Kidney (tissue), 22 donors: ENCODE data around the gene GAMT. TPM values are rescaled to one million over a fixed set of nuclear protein-coding genes. Genes with fewer than 3 reads are reported as not detected.

Experiments
- DNase-seq, 5 donors: peaks; one replicate each; pipeline ENCODE4 v3.0.0-alpha.2; 2013 to 2020
- FAIRE-seq: peaks from 2 replicates; lab custom pipeline; 2012; peaks lifted over from hg19 to GRCh38; lab: Jason Lieb, UNC
- H3K27ac ChIP-seq, 2 donors: one replicate each; pipeline ENCODE4 v1.7.0; 2013; ENCODE audit warnings: low read depth in 2 of 2, low read length in 2 of 2, inconsistent platforms in 1 of 2
- H3K27me3 ChIP-seq: one replicate; pipeline ENCODE4 v1.7.1; 2013; ENCODE audit warnings: low read length, inconsistent platforms; ENCODE audit not compliant: control insufficient read depth, insufficient read depth
- H3K36me3 ChIP-seq, 3 donors: one replicate each; pipeline versions ENCODE4 v1.7.0 to v1.7.1; 2013; ENCODE audit warnings: low read length in 3 of 3, control low read depth in 1 of 3, inconsistent platforms in 1 of 3; ENCODE audit not compliant: insufficient read depth in 3 of 3, control insufficient read depth in 2 of 3
- H3K4me1 ChIP-seq, 3 donors: one replicate each; pipeline versions ENCODE4 v1.7.0 to v1.7.1; 2013; ENCODE audit warnings: low read length in 3 of 3, inconsistent platforms in 1 of 3, low read depth in 1 of 3; ENCODE audit not compliant: control insufficient read depth in 2 of 3, insufficient read depth in 2 of 3
- H3K4me3 ChIP-seq, 3 donors: one replicate each; pipeline versions ENCODE4 v1.7.0 to v1.8.1; 2013; ENCODE audit warnings: low read length in 3 of 3, control low read depth in 1 of 3, inconsistent platforms in 1 of 3
- H3K9ac ChIP-seq, 3 donors: one replicate each; pipeline versions ENCODE4 v1.7.0 to v1.7.1; 2013; ENCODE audit warnings: low read length in 3 of 3, control low read depth in 1 of 3, inconsistent platforms in 1 of 3
- H3K9me3 ChIP-seq, 3 donors: one replicate each; pipeline versions ENCODE4 v1.7.0 to v1.7.1; 2013; ENCODE audit warnings: low read length in 3 of 3, control low read depth in 1 of 3, inconsistent platforms in 1 of 3; ENCODE audit not compliant: control insufficient read depth in 2 of 3, insufficient read depth in 1 of 3
- CTCF ChIP-seq: IDR thresholded peaks from 3 replicates; pipeline ENCODE4 v1.5.1; 2012; ENCODE audit warnings: mild to moderate bottlenecking, moderate library complexity, borderline replicate concordance; ENCODE audit not compliant: insufficient read depth; ENCODE audit errors: extremely low read depth
- intact Hi-C: fragments of 100-400 bp; cut with DNase I; formaldehyde crosslinking; loops from one replicate; pipeline ENCODE4 v1.11.1; 2022
- long read RNA-seq, 10 donors: library from polyadenylated mRNA in 1 of 10; unstranded in 1 of 10; transcript quantifications; one replicate each; pipeline ENCODE4 v2.0.0 and lab custom pipeline, GENCODE V29; 2021 to 2026
- polyA plus RNA-seq: library from polyadenylated mRNA; stranded (reverse); fragments of 350-450 nt; fragmentation: Illumina TruSeq; extraction: RNeasy Lipid Tissue Mini Kit (QIAGEN cat#74804); gene quantifications from one replicate; pipeline ENCODE4 v1.2.3, GENCODE V29; 2014; ENCODE audit warnings: low read depth, low replicate concordance; ENCODE audit not compliant: insufficient read depth
- total RNA-seq: library from RNA; stranded (reverse); fragmentation: NEBNext Ultra II Directional; extraction: Animal tissue kit (Norgen Biotek cat#: 25700); gene quantifications from one replicate; pipeline ENCODE4 v1.2.1, GENCODE V29; 2021
- donor health status: control.
- donor health status: control.
- donor health status: control.
- donor health status: control.
- donor health status: control.
- donor health status: DM: yes; HTN: yes; CAD: no.
- donor health status: Normal renal cell carcinoma (clear cell type).

Gene GAMT
- 16.3 TPM for total RNA-seq
- polyA plus RNA-seq = 209 TPM
- long read RNA-seq, donor 1, transcript GAMT-201 (6 exons, 1,121 nt) = major isoform, 19 of 1,118 reads
- long read RNA-seq, donor 1, partial matches to known transcripts = 762 of 1,118 reads
- long read RNA-seq, donor 1, other reads (novel, unspliced or antisense) = 332 of 1,118 reads
- long read RNA-seq, donor 2, transcript GAMT-201 (6 exons, 1,121 nt) = major isoform, 16 of 968 reads
- long read RNA-seq, donor 2, partial matches to known transcripts = 822 of 968 reads
- long read RNA-seq, donor 2, other reads (novel, unspliced or antisense) = 129 of 968 reads
- long read RNA-seq, donor 3, transcript GAMT-201 (6 exons, 1,121 nt) = major isoform, 41 of 43 reads
- long read RNA-seq, donor 3, partial matches to known transcripts = 0 of 43 reads
- long read RNA-seq, donor 3, other reads (novel, unspliced or antisense) = 0 of 43 reads
- long read RNA-seq, donor 4, transcript GAMT-201 (6 exons, 1,121 nt) = major isoform, 22 of 1,096 reads
- long read RNA-seq, donor 4, partial matches to known transcripts = 680 of 1,096 reads
- long read RNA-seq, donor 4, other reads (novel, unspliced or antisense) = 393 of 1,096 reads
- long read RNA-seq, donor 5, partial matches to known transcripts = 81 of 81 reads
- long read RNA-seq, donor 5, other reads (novel, unspliced or antisense) = 0 of 81 reads
- long read RNA-seq, donor 6, transcript GAMT-201 (6 exons, 1,121 nt) = major isoform, 26 of 2,945 reads
- long read RNA-seq, donor 6, partial matches to known transcripts = 2,262 of 2,945 reads
- long read RNA-seq, donor 6, other reads (novel, unspliced or antisense) = 656 of 2,945 reads
- long read RNA-seq, donor 7, transcript GAMT-201 (6 exons, 1,121 nt) = major isoform, 17 of 26 reads
- long read RNA-seq, donor 7, partial matches to known transcripts = 1 of 26 reads
- long read RNA-seq, donor 7, other reads (novel, unspliced or antisense) = 4 of 26 reads
- long read RNA-seq, donor 8, transcript GAMT-201 (6 exons, 1,121 nt) = major isoform, 22 of 1,270 reads
- long read RNA-seq, donor 8, partial matches to known transcripts = 889 of 1,270 reads
- long read RNA-seq, donor 8, other reads (novel, unspliced or antisense) = 358 of 1,270 reads
- long read RNA-seq, donor 9, transcript GAMT-201 (6 exons, 1,121 nt) = major isoform, 24 of 24 reads
- long read RNA-seq, donor 9, partial matches to known transcripts = 0 of 24 reads
- long read RNA-seq, donor 9, other reads (novel, unspliced or antisense) = 0 of 24 reads
- long read RNA-seq, donor 10, transcript GAMT-201 (6 exons, 1,121 nt) = major isoform, 13 of 1,395 reads
- long read RNA-seq, donor 10, partial matches to known transcripts = 1,151 of 1,395 reads
- long read RNA-seq, donor 10, other reads (novel, unspliced or antisense) = 228 of 1,395 reads

- no peak for FAIRE-seq
- peaks cover 0 to 14% (median 0%) of the 10 kb centered on the region in 3 donors for H3K4me1 ChIP-seq
- peak; percentile 24 for TF ChIP-seq CTCF
- peak within 1 kb of the TSS; percentile 11 to 62 (median 46) for H3K4me3 ChIP-seq
- H3K9me3 ChIP-seq = no peaks in the 10 kb centered on the region
- no peaks in the 10 kb centered on the region for H3K27me3 ChIP-seq
- H3K27ac ChIP-seq = peak within 1 kb of the TSS in 1 of 2 donors; percentile 32
- DNase-seq = peak in 2 of 5 donors; percentile 37 to 75
- no peaks in the 10 kb centered on the region for H3K36me3 ChIP-seq
- H3K9ac ChIP-seq = peak within 1 kb of the TSS in 2 of 3 donors; percentile 15 to 46
- intact Hi-C loops = no loop called here
These were observed at the start of gene GAMT for GRCh38 chr19:1401138-1401888. Gene GAMT (minus strand): TSS chr19:1401542. CDS start chr19:1401476, 66 bp downstream.

- Histone ChIP-seq H3K4me3 (no peak within 1 kb of the TSS), H3K9me3 (no peaks in the 10 kb centered on the region), H3K27ac (no peak within 1 kb of the TSS), H3K9ac (no peak within 1 kb of the TSS), H3K4me1 (peaks cover 0 to 6% (median 0%) of the 10 kb centered on the region in 3 donors), H3K36me3 (no peaks in the 10 kb centered on the region), H3K27me3 (peaks cover 25% of the 10 kb centered on the region)
- intact Hi-C loops = no loop called here
- no peak for TF ChIP-seq CTCF
- FAIRE-seq (no peak), DNase-seq (peak in 2 of 5 donors; percentile 65 to 88)
These were observed 48.4 kb upstream of the GAMT start, which contains the start of gene APC2 for GRCh38 chr19:1449467-1450442. Gene APC2 (plus strand): TSS chr19:1450121. CDS start chr19:1453002, 2,881 bp downstream.
